BE2C (cell line): ENCODE measurements around the gene ADK.

ENCODE experiments used
- DNase-seq: peaks from one replicate; pipeline ENCODE4 v3.0.0-alpha.2; 2020
- H3K27me3 ChIP-seq: fragments of 250-450 bp; sonication (Bioruptor Pico); 2 replicates; pipeline ENCODE4 v1.5.1; 2020; ENCODE audit warnings: mild to moderate bottlenecking
- H3K36me3 ChIP-seq: fragments of 250-450 bp; sonication (Bioruptor Pico); 2 replicates; pipeline ENCODE4 v1.5.1; 2020; ENCODE audit warnings: mild to moderate bottlenecking
- H3K4me1 ChIP-seq: fragments of 250-450 bp; sonication (Bioruptor Pico); 2 replicates; pipeline ENCODE4 v1.5.1; 2020
- H3K4me3 ChIP-seq: 2 replicates; pipeline ENCODE4 v1.5.1; 2011; ENCODE audit warnings: low read depth, low read length
- H3K9me3 ChIP-seq: fragments of 250-450 bp; sonication (Bioruptor Pico); 2 replicates; pipeline ENCODE4 v1.5.1; 2020
- TF ChIP-seq, protein P1 (sequence below): IDR thresholded peaks from 2 replicates; pipeline ENCODE4 v1.5.1; 2012; ENCODE audit warnings: mild to moderate bottlenecking, low read depth, low read length

Gene ADK

DNA sequence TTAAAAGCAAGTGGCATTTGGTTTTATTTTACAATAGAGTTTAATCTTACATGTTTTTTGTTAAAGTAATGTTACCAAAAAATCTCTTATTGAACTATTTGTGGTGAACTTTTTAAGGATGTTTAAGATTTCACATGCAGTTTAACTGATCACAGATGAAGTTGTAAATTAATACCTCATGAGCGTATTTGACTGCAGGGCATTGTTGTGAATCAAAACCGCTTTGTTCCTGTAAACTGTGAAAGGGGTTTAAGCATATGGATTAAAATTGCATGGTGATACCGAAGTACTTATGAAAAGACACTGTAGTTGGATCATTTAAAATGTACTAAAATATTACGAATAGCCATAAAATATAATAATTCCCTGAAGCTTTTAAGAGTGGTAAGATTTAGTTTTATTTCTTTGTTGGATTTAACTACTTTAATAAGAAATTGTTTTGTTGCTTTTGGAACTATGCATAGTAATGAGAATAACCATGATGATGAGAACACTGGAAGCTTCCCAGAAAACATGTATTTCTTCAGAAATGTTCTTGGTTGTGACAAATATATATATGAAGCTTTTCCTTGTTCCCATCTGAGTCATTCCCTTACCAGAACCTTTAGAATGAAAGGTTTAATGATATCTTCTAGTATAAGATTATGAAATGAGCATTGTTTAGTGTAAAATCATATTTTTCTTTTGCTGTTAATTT lies 131.3 kb downstream of the ADK start:
- Histone ChIP-seq H3K27me3 (no peaks in the 10 kb centered on the region), H3K36me3 (no peaks in the 10 kb centered on the region), H3K4me3 (no peak overlapping the region), H3K4me1 (no peaks in the 10 kb centered on the region), H3K9me3 (no peaks in the 10 kb centered on the region; the same call in 1 of the 2 replicates)
- TF ChIP-seq, protein P1, sequence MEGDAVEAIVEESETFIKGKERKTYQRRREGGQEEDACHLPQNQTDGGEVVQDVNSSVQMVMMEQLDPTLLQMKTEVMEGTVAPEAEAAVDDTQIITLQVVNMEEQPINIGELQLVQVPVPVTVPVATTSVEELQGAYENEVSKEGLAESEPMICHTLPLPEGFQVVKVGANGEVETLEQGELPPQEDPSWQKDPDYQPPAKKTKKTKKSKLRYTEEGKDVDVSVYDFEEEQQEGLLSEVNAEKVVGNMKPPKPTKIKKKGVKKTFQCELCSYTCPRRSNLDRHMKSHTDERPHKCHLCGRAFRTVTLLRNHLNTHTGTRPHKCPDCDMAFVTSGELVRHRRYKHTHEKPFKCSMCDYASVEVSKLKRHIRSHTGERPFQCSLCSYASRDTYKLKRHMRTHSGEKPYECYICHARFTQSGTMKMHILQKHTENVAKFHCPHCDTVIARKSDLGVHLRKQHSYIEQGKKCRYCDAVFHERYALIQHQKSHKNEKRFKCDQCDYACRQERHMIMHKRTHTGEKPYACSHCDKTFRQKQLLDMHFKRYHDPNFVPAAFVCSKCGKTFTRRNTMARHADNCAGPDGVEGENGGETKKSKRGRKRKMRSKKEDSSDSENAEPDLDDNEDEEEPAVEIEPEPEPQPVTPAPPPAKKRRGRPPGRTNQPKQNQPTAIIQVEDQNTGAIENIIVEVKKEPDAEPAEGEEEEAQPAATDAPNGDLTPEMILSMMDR, result no peak
- no peak for DNase-seq

DNA sequence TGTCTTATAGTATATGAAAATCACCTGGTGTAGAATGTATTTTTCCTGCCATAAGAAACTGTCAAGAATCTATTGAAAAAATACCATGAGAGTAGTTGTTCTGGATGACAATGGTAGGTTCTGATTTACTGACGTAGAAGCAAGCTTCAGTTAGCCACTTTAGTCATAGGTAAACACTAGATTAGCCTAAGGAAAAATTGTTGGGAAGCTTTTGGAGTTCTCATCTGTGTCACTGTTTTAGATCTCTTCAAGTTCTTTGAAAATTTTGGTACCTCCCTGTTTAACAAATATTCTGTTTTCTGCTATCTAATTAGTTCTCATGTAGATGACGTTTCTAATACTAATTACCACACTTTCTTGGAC lies 131.8 kb downstream of the ADK start:
- no peak overlapping the region for H3K4me3 ChIP-seq
- DNase-seq, result no peak
- no peaks in the 10 kb centered on the region; the same call in 1 of the 2 replicates for H3K9me3 ChIP-seq

DNA sequence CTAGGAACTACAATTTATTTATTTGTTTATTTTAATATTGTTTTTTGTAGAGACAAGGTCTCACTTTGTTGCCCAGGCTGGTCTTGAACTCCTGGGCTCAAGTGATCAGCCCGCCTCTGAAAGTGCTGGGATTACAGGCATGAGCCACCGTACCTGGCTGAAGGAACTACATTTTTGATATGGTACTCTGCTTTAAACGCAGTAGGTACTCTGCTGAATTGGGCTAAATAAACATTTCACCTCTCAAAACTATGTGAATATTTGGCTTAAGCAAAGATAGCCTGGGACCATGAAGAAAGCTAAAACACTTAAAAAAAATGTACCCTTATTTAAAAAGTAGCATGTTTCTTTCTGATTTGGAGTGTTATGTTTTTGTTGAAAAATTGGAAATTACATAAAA lies 138.2 kb downstream of the ADK start:
- H3K4me1 ChIP-seq, result no peaks in the 10 kb centered on the region
- H3K27me3 ChIP-seq, result no peaks in the 10 kb centered on the region
- H3K4me3 ChIP-seq, result no peak overlapping the region
- TF ChIP-seq, protein P1, result no peak
- H3K9me3 ChIP-seq, result no peaks in the 10 kb centered on the region; the same call in 1 of the 2 replicates
- H3K36me3 ChIP-seq, result no peaks in the 10 kb centered on the region
- DNase-seq, result no peak

More for the DNA sequence above, 131.8 kb downstream of the ADK start:
- Histone ChIP-seq H3K27me3 (no peaks in the 10 kb centered on the region), H3K36me3 (no peaks in the 10 kb centered on the region), H3K4me1 (no peaks in the 10 kb centered on the region)
- TF ChIP-seq, protein P1, result no peak

DNA sequence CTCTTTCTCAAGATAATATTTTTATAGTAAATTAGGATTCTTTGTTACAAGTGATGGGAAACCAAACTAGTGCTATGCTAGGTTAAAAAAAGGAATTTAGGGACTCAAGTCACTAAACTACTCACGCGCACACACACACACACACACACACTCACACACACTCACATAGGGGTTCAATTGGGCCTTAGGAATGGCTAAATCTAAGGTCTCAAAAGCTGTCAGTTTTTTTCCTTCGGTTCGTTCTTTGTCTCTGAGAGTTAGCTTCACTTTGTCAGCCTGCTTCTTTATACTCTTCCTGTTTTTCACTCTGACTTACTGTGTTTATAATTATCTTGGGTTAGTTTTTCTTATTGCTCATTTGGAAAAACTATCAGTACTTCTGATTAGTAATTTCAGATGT lies 138.9 kb downstream of the ADK start:
- no peaks in the 10 kb centered on the region for H3K9me3 ChIP-seq
- H3K4me1 ChIP-seq, result no peaks in the 10 kb centered on the region
- H3K4me3 ChIP-seq, result no peak overlapping the region
- no peaks in the 10 kb centered on the region for H3K36me3 ChIP-seq
- no peaks in the 10 kb centered on the region for H3K27me3 ChIP-seq
- DNase-seq, result no peak
- TF ChIP-seq, protein P1, result no peak

DNA sequence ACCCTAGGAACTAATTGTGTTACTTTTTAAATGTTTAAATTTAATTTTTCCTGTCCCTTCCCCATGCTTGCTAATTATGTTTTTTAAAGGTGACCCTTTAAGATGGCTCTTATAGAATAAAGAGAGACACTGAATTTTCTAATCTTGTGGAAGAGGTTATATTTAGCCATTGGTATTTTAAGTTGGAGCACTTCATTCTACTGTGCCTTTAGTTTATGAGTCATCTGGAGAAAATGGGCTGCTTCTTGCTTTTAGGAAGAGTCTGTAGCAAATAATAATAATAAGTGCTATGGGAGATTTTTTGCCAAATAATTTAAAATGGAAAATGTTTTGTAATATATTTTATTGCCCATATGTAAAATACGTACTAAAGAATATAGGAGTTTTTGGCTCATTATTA lies 139.7 kb downstream of the ADK start:
- H3K4me3 ChIP-seq, result no peak overlapping the region

DNA sequence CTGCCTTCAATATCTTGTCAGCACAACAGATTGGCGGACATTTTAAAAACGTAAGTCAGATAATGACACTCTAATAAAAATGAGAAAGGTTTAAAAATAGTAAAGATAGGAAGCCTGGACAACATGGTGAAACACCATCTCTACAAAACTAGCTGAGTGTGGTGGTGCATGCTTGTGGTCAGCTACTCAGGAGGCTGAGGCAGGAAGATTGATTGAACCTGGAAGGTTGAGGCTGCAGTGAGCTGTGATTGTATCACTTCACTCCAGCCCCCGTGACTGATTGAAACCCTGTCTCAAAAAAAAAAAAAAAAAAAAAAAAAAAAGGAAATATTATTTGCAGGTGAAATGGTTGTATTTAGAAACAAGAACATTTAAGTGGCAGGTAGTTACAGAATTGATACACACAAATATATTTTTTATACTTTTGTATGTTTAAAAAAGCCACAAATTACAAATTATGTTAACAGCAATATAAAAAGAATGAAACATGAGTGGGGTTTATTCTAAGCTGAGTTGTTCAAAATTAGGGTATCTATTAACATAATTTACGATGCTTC lies 141.9 kb downstream of the ADK start:
- DNase-seq, result no peak
- H3K4me3 ChIP-seq, result no peak overlapping the region
- H3K4me1 ChIP-seq, result no peaks in the 10 kb centered on the region
- TF ChIP-seq, protein P1, result no peak
- H3K27me3 ChIP-seq, result no peaks in the 10 kb centered on the region
- H3K9me3 ChIP-seq, result no peaks in the 10 kb centered on the region
- no peaks in the 10 kb centered on the region for H3K36me3 ChIP-seq

More for the DNA sequence above, 139.7 kb downstream of the ADK start:
- H3K36me3 ChIP-seq, result no peaks in the 10 kb centered on the region
- no peaks in the 10 kb centered on the region for H3K4me1 ChIP-seq
- TF ChIP-seq, protein P1, result no peak
- H3K27me3 ChIP-seq, result no peaks in the 10 kb centered on the region
- H3K9me3 ChIP-seq, result no peaks in the 10 kb centered on the region
- DNase-seq, result no peak
